ENCODE measurements around the gene PLD3.

GRCh38 chr19:40356681-40357595 is 8.4 kb downstream of the PLD3 start:
- TF ChIP-seq CTCF (IDR thresholded peaks at IDR 0.05) (no peak), EP300 (IDR thresholded peaks at IDR 0.05) (no peak)
